ENCODE data around the gene NHS.
"Not testable (repeated sequence)": the region's sequence is repeated elsewhere in the genome, so short reads cannot be mapped to it uniquely, and the experiment has no call there.

NHS gene

GRCh38 chrX:17405225-17405969 lies 30.4 kb downstream of the NHS start:
- no peak for DNase-seq (ENCODE audit: low spot score)

- DNase-seq (ENCODE audit: low spot score) = no peak
Observed at GRCh38 chrX:17409566-17410290, 34.7 kb downstream of the NHS start.

GRCh38 chrX:17410651-17411050 lies 35.7 kb downstream of the NHS start:
- DNase-seq (ENCODE audit: low spot score) = no peak

GRCh38 chrX:17411205-17411604 lies 36.2 kb downstream of the NHS start:
- no peak for DNase-seq (ENCODE audit: low spot score)

GRCh38 chrX:17412692-17413091 lies 37.7 kb downstream of the NHS start:
- DNase-seq (ENCODE audit: low spot score) = no peak

GRCh38 chrX:17413228-17413627 lies 38.2 kb downstream of the NHS start:
- no peak for DNase-seq (ENCODE audit: low spot score)

GRCh38 chrX:17414027-17414658 lies 39.1 kb downstream of the NHS start:
- no peak for DNase-seq (ENCODE audit: low spot score)

- DNase-seq (ENCODE audit: low spot score) = no peak
Observed at GRCh38 chrX:17414839-17415238, 39.8 kb downstream of the NHS start.

GRCh38 chrX:17415242-17415810 lies 40.3 kb downstream of the NHS start:
- DNase-seq (ENCODE audit: low spot score) = no peak

GRCh38 chrX:17417372-17417771 lies 42.4 kb downstream of the NHS start:
- no peak for DNase-seq (ENCODE audit: low spot score)

GRCh38 chrX:17425136-17425535 lies 50.1 kb downstream of the NHS start:
- DNase-seq (ENCODE audit: low spot score) = no peak

GRCh38 chrX:17425551-17425950 lies 50.6 kb downstream of the NHS start:
- no peak for DNase-seq (ENCODE audit: low spot score)

GRCh38 chrX:17431171-17431570 lies 56.2 kb downstream of the NHS start:
- DNase-seq (ENCODE audit: low spot score) = no peak

- DNase-seq (ENCODE audit: low spot score) = no peak
Observed at GRCh38 chrX:17432158-17432557, 57.2 kb downstream of the NHS start.

GRCh38 chrX:17433965-17434364 lies 59.0 kb downstream of the NHS start:
- no peak for DNase-seq (ENCODE audit: low spot score)

GRCh38 chrX:17435476-17435875 lies 60.5 kb downstream of the NHS start:
- no peak for DNase-seq (ENCODE audit: low spot score)

GRCh38 chrX:17438221-17438620 lies 63.2 kb downstream of the NHS start:
- no peak for DNase-seq (ENCODE audit: low spot score)

GRCh38 chrX:17440258-17440657 lies 65.3 kb downstream of the NHS start:
- DNase-seq (ENCODE audit: low spot score) = no peak

GRCh38 chrX:17440836-17441235 lies 65.8 kb downstream of the NHS start:
- DNase-seq (ENCODE audit: low spot score) = no peak

- DNase-seq (ENCODE audit: low spot score) = no peak
Observed at GRCh38 chrX:17441965-17442364, 67.0 kb downstream of the NHS start.

- DNase-seq (ENCODE audit: low spot score) = no peak
Observed at GRCh38 chrX:17442898-17443297, 67.9 kb downstream of the NHS start.

GRCh38 chrX:17443556-17443955 lies 68.6 kb downstream of the NHS start:
- no peak for DNase-seq (ENCODE audit: low spot score)

GRCh38 chrX:17446269-17446668 lies 71.3 kb downstream of the NHS start:
- DNase-seq (ENCODE audit: low spot score) = not testable (repeated sequence)
